Measurements from ENCODE around the gene MYH14.

Gene MYH14

DNA sequence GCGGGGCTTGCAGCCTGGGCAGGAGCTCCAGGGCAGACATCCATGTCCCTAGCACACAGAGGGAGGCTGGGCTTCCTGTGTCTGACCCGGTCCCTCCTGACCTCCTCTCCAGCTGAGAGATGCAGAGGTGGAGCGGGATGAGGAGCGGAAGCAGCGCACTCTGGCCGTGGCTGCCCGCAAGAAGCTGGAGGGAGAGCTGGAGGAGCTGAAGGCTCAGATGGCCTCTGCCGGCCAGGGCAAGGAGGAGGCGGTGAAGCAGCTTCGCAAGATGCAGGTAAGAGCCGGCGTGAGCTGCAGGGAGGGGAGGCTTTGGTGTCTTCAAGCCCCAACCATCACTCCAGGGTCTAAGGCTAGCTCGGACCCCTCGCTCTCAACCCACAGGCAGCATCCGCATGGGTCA, 87.4 kb downstream of the MYH14 start:
- DNase-seq (ENCODE audit: low read depth) = no peak

- no peak for DNase-seq (ENCODE audit: low read depth)
Measured at GRCh38 chr19:50292216-50292827, 88.9 kb downstream of the MYH14 start.

GRCh38 chr19:50293263-50294004, 90.0 kb downstream of the MYH14 start:
- no peak for DNase-seq (ENCODE audit: low read depth)

DNA sequence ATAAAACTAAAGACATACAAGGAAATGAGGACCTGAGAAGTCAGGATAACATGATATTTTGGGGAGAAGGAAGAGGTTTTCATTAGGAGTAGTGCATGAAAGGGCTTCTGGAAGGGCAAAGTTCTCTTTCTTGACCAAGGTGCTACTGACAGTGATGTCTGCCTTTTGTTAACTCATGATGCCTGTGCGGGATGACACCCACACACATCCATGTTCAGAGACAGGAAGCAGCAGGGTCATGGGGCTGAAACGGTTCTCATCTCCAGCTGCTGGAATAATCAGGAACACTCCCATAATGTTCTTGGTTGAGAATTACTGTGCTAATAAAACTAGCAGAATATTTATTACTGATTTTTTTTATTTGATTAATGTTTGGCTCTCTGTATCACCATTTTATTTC, 96.6 kb downstream of the MYH14 start:
- DNase-seq (ENCODE audit: low read depth) = peak; percentile 43

GRCh38 chr19:50300814-50301606, 97.6 kb downstream of the MYH14 start:
- DNase-seq (ENCODE audit: low read depth) = peak; percentile 91

GRCh38 chr19:50301607-50301971, 98.2 kb downstream of the MYH14 start:
- no peak for DNase-seq (ENCODE audit: low read depth)

DNA sequence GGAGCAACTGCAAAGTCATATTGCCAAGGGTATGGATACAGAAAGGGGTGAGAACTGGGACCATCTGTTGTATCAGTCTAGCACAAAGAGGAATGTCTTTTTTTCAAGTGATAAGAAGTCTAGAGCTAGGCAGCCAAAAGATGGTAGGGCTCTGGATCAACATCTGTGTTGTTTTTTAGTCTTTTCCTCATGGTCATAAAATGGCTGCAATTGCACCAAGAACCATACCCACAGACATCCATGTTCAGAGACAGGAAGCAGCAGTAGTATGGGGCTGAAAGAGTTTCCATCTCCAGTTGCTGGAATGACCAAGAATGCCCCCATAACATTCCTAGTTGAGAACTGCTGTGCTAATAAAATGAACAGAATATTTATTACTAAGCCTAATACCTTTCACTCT, 100.1 kb downstream of the MYH14 start:
- DNase-seq (ENCODE audit: low read depth) = no peak

DNA sequence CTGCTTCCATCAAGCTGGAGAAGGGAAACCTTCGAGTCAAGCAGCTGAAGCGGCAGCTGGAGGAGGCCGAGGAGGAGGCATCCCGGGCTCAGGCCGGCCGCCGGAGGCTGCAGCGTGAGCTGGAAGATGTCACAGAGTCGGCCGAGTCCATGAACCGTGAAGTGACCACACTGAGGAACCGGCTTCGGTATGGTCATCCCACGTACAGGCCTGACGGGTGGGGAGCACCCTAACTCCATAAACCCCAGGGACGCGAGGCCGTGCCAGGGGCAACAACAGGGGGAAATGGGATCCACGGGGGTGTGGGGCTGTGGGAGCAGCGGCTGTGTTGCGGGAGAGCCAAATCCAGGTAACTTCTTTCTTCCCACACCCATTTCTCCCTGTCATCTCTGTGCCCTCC, 105.6 kb downstream of the MYH14 start:
- no peak for DNase-seq (ENCODE audit: low read depth)

DNA sequence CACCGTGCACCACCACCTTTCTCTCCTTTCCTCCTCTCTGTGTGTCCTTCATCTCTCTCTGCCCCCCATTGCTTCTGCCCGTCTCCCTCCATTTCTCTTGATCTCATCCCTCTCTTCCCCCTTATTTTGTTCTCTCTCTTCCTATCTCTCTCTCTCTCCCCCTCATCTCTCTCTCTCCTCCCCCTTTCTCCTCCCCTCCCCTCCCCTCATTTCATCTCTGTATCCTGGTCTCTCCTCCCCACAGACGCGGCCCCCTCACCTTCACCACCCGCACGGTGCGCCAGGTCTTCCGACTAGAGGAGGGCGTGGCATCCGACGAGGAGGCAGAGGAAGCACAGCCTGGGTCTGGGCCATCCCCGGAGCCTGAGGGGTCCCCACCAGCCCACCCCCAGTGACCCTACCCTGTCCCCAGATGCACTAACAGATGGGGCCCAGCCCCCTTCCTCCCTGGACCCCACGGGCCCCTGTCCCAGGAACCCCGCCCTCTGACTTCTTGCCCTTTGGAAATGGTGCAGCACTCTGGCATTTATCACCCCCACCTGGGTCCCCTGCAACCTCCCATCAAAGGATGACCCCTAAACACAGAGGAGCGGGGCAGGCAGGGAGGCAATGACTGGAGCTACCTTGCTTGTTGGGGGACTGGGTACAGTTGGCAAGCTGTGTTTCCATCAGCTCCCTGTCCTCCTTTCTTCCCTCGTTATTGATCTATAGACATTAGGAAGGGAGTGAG, 106.1 kb downstream of the MYH14 start:
- DNase-seq (ENCODE audit: low read depth) = no peak

DNA sequence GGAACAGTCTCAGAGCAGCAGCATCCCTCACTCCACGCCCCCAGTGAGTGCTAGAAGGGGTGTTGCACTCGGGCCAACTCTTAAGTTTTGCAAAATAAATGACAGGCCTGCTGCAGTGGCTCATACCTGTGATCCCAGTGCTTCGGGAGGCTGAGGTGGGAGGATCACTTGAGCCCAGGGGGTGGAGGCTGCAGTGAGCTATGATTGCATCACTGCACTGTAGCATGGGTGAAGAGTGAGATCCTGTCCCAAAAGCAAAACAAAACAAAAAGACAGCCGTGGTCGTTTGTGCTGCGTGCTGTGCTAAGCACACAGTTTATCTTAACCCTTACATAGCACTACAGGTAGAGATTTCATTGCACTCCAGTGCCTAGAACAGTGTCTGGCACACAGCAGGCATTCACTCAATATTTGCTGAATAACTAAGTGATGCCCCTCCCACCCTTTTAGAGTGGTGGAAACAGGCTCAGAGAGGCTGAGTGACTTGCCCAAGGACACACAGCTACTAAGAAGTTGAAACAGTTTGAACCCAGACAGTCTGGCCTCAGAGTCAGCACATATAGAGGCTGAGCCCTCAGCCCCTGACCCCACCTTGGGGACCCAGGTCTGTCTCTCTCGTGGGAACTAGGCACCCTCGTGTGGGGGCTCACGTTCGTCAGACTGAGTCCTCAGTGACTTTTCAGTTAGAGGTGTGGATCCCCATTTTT, 107.5 kb downstream of the MYH14 start:
- DNase-seq (ENCODE audit: low read depth) = no peak

DNA sequence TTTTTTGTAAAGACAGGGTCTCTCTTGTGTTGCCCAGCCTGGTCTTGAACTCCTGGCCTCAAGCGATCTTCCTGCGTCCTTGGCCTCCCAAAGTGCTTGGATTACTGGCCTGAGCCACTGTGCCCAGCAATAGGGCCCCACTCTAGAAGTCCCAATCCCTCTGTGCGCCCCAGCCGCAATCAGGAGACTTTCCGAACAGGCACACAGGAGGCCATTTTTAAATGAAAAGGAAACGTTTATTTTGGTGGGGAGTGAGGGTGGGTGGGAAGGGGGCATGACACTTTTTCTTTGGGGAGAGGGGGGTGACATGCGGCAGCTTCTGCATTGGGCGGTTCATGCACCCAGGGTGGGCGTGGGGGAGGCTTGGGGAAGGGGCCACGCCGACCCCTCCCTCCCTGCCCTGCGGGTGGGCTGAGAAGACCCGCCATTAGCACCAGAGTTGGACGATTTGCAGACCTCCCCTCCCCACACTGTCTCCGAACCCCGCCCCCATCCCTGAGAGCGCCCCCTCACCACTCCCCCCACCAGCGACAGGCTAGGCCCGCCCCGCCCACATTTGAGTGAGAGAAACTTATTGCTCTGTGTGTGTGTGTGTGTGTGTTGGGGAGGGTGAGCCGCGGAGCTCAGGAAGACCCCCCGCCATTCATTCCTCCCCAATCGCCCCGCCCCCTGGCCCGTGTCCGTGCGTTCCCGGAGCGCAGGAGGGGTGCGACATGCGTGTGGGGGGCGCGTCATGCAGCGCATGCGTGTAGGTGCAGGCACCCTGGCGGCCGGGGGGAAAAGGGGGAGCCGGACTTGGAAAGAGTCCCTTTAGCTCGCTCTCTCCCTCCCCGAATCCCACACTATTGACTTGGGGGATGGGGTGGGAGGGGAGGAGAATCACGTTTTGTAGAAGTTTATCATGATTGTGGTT, 108.6 kb downstream of the MYH14 start:
- DNase-seq (ENCODE audit: low read depth) = no peak

DNA sequence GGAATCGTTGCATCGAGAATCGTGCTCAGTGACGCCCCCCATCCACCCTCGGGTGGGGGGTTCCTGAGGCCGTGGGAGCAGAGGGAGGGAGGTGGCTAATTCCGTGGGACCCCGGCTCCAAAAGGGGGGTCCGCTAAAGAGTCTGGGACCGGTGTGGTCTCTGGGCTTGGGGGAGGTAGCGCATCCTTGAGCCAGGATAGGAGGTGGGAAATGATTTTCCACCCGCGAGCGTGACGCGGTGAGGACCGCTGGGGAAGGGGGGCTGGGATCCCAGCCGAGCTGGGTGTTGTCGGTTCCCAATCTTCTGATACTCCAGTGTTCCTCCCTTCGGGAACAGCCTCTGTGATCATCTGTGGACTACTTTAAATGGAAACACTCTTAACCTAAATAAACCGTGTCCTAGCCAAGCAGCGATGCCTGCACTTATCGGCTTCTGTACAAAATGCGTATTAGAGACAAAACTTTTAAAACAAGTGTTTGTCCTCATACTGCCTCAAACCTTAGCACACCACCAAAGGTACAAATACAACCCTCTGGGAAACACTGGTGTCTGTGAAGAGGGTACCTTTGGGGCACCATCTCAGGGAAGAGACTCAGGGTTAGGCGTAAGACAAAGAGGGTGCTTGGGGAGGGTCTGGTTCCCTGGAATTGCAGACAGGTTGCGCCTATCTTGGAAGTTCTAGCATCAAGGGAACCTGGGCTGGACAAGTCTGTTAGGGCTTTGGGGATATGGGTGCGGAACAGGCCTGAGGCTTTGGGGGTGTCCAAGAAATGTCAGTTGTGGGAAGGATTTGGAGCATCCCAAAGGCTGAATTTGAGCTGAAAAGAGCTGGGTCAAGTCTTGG, 109.8 kb downstream of the MYH14 start:
- no peak for DNase-seq (ENCODE audit: low read depth)

- no peak for DNase-seq (ENCODE audit: low read depth)
Measured at GRCh38 chr19:50313812-50314536, 110.6 kb downstream of the MYH14 start.

GRCh38 chr19:50314724-50315708, 111.6 kb downstream of the MYH14 start:
- no peak for DNase-seq (ENCODE audit: low read depth)

- DNase-seq (ENCODE audit: low read depth) = peak; percentile 30
Measured at GRCh38 chr19:50315773-50316448, 112.5 kb downstream of the MYH14 start.

- no peak for DNase-seq (ENCODE audit: low read depth)
Measured at GRCh38 chr19:50317115-50317514, 113.7 kb downstream of the MYH14 start.

- DNase-seq (ENCODE audit: low read depth) = no peak
Measured at GRCh38 chr19:50318438-50318837, 115.0 kb downstream of the MYH14 start.
